Renal cortex interstitium (tissue), 15 donors: ENCODE data around the gene BARX2. TPM values are rescaled to one million over a fixed set of nuclear protein-coding genes. Genes with fewer than 3 reads are reported as not detected.
"Not testable (repeated sequence)": the region's sequence is repeated elsewhere in the genome, so short reads cannot be mapped to it uniquely, and the experiment has no call there.

Experiments
- DNase-seq, 11 donors: peaks; one replicate each; pipeline ENCODE4 v3.0.0-alpha.2; 2013; ENCODE audit warnings: low read depth in 9 of 11, low spot score in 4 of 11; ENCODE audit errors: extremely low read depth in 1 of 11
- long read RNA-seq, 16 experiments: transcript quantifications; one replicate each; lab custom pipeline, GENCODE V29; 2026
- polyA plus RNA-seq, 3 donors: library from polyadenylated mRNA; unstranded; fragments of 120-200 nt; gene quantifications; one replicate each; pipeline ENCODE4 v1.2.1, GENCODE V29; 2013; ENCODE audit not compliant: insufficient read length in 3 of 3

BARX2 gene
- polyA plus RNA-seq, result 1 to 10 TPM in 1 of 3 donors, under 1 TPM in 2; 0.62 to 1.5 (median 0.62) TPM
- long read RNA-seq, donor 1, partial matches to known transcripts, result 0 of 1 reads
- long read RNA-seq, donor 1, other reads (novel, unspliced or antisense), result 0 of 1 reads
- long read RNA-seq, donor 2, result 0 reads
- long read RNA-seq, donor 3, result 0 reads
- long read RNA-seq, donor 4, partial matches to known transcripts, result 0 of 1 reads
- long read RNA-seq, donor 4, other reads (novel, unspliced or antisense), result 0 of 1 reads
- long read RNA-seq, donor 5, result 0 reads
- long read RNA-seq, donor 6, partial matches to known transcripts, result 0 of 2 reads
- long read RNA-seq, donor 6, other reads (novel, unspliced or antisense), result 0 of 2 reads
- long read RNA-seq, donor 7, partial matches to known transcripts, result 0 of 1 reads
- long read RNA-seq, donor 7, other reads (novel, unspliced or antisense), result 0 of 1 reads
- long read RNA-seq, donor 8, partial matches to known transcripts, result 0 of 1 reads
- long read RNA-seq, donor 8, other reads (novel, unspliced or antisense), result 0 of 1 reads
- long read RNA-seq, donor 9, result 0 reads
- long read RNA-seq, donor 10, partial matches to known transcripts, result 0 of 1 reads
- long read RNA-seq, donor 10, other reads (novel, unspliced or antisense), result 0 of 1 reads
- long read RNA-seq, donor 11, result 0 reads
- long read RNA-seq, donor 12, result 0 reads
- long read RNA-seq, donor 13, result 0 reads
- long read RNA-seq, donor 14, result 0 reads
- long read RNA-seq, donor 15, partial matches to known transcripts, result 0 of 1 reads
- long read RNA-seq, donor 15, other reads (novel, unspliced or antisense), result 0 of 1 reads
- long read RNA-seq, donor 16, partial matches to known transcripts, result 0 of 1 reads
- long read RNA-seq, donor 16, other reads (novel, unspliced or antisense), result 0 of 1 reads

- DNase-seq, result peak in 7 of 11 donors; percentile 67 to 75 (median 73)
Measured at GRCh38 chr11:129375751-129376657, at the start of gene BARX2. Gene BARX2 (plus strand): TSS chr11:129375848. CDS start chr11:129376036, 188 bp downstream.

GRCh38 chr11:129326921-129327320 is 48.7 kb upstream of the BARX2 start:
- no peak for DNase-seq

GRCh38 chr11:129327708-129328107 is 47.9 kb upstream of the BARX2 start:
- DNase-seq, result not testable (repeated sequence)

- no peak for DNase-seq
Measured at GRCh38 chr11:129328756-129329155, 46.9 kb upstream of the BARX2 start.

GRCh38 chr11:129331217-129331616 is 44.4 kb upstream of the BARX2 start:
- DNase-seq, result no peak

GRCh38 chr11:129331871-129332274 is 43.8 kb upstream of the BARX2 start:
- DNase-seq, result peak in 10 of 11 donors; percentile 33 to 72 (median 56)

GRCh38 chr11:129333873-129334272 is 41.8 kb upstream of the BARX2 start:
- DNase-seq, result no peak

GRCh38 chr11:129344301-129344940 is 31.2 kb upstream of the BARX2 start:
- not testable (repeated sequence) for DNase-seq

- DNase-seq, result no peak
Measured at GRCh38 chr11:129346916-129347315, 28.7 kb upstream of the BARX2 start.

GRCh38 chr11:129348813-129349212 is 26.8 kb upstream of the BARX2 start:
- no peak for DNase-seq

GRCh38 chr11:129352676-129353075 is 23.0 kb upstream of the BARX2 start:
- DNase-seq, result no peak

- DNase-seq, result no peak
Measured at GRCh38 chr11:129354691-129355090, 21.0 kb upstream of the BARX2 start.

GRCh38 chr11:129359748-129360147 is 15.9 kb upstream of the BARX2 start:
- DNase-seq, result no peak

GRCh38 chr11:129364143-129364654 is 11.4 kb upstream of the BARX2 start:
- DNase-seq, result peak; percentile 62 to 88 (median 80)

GRCh38 chr11:129365816-129366215 is 9.8 kb upstream of the BARX2 start:
- DNase-seq, result no peak

GRCh38 chr11:129366737-129367597 is 8.7 kb upstream of the BARX2 start:
- DNase-seq, result no peak
